Calu3 (cell line): ENCODE measurements around the gene RAB40B. TPM values are rescaled to one million over a fixed set of nuclear protein-coding genes. Genes with fewer than 3 reads are reported as not detected.
"Not testable (repeated sequence)": the region's sequence is repeated elsewhere in the genome, so short reads cannot be mapped to it uniquely, and the experiment has no call there.

Experiments used
- Bru-seq: library from RNA; stranded (reverse); fragments of 400-500 nt; gene quantifications from one replicate; lab custom pipeline; 2021; lab: Mats Ljungman, UMichigan
- BruChase-seq, 2 experiments: library from RNA; stranded (reverse); fragments of 400-500 nt; gene quantifications; one replicate each; lab custom pipeline; 2021; lab: Mats Ljungman, UMichigan
- BruUV-seq: library from RNA; stranded (reverse); fragments of 400-500 nt; replicated peaks from 2 replicates; lab custom pipeline; 2021; lab: Mats Ljungman, UMichigan
- CTCF ChIA-PET: fragments of 300-600 bp; sonication (Branson Sonifier 250); formaldehyde crosslinking; loops from one replicate; lab custom pipeline; 2022; ENCODE audit warnings: antibody characterized with exemption; lab: Charles Lee
- DNase-seq: peaks from one replicate; pipeline ENCODE4 v3.0.0; 2022
- H3K27ac Mint-ChIP-seq: one replicate; pipeline ENCODE4 v1.8.0; 2022; ENCODE audit warnings: mixed read lengths; ENCODE audit not compliant: unreplicated experiment
- H3K27me3 Mint-ChIP-seq: one replicate; pipeline ENCODE4 v1.8.0; 2022; ENCODE audit warnings: mixed read lengths; ENCODE audit not compliant: unreplicated experiment
- H3K36me3 Mint-ChIP-seq: one replicate; pipeline ENCODE4 v1.8.0; 2022; ENCODE audit warnings: mild to moderate bottlenecking, moderate library complexity, mixed read lengths; ENCODE audit not compliant: insufficient read depth, unreplicated experiment
- H3K4me1 Mint-ChIP-seq: one replicate; pipeline ENCODE4 v1.8.0; 2022; ENCODE audit warnings: mild to moderate bottlenecking, low read depth, mixed read lengths; ENCODE audit not compliant: unreplicated experiment
- H3K4me3 Mint-ChIP-seq: one replicate; pipeline ENCODE4 v1.8.0; 2022; ENCODE audit warnings: mild to moderate bottlenecking, low read depth, moderate library complexity, mixed read lengths; ENCODE audit not compliant: unreplicated experiment
- H3K9me3 Mint-ChIP-seq: one replicate; pipeline ENCODE4 v1.8.0; 2022; ENCODE audit warnings: low read depth, mixed read lengths; ENCODE audit not compliant: unreplicated experiment
- intact Hi-C: fragments of 100-400 bp; cut with micrococcal nuclease; formaldehyde crosslinking; loops from one replicate; pipeline ENCODE4 v1.10.0; 2022; ENCODE audit not compliant: unreplicated experiment
- long read RNA-seq: library from polyadenylated mRNA; stranded (forward); transcript quantifications from one replicate; pipeline ENCODE4 v2.0.0, GENCODE V29; 2022
- total RNA-seq: library from RNA; stranded (reverse); gene quantifications from 2 replicates; pipeline ENCODE4 v1.2.3, GENCODE V29; 2022
- TF ChIP-seq, protein P1 (sequence below): fragments of 200-600 bp; IDR thresholded peaks from one replicate; pipeline ENCODE4 v1.8.0; 2022; ENCODE audit warnings: antibody characterized with exemption; ENCODE audit not compliant: unreplicated experiment

Gene RAB40B, protein sequence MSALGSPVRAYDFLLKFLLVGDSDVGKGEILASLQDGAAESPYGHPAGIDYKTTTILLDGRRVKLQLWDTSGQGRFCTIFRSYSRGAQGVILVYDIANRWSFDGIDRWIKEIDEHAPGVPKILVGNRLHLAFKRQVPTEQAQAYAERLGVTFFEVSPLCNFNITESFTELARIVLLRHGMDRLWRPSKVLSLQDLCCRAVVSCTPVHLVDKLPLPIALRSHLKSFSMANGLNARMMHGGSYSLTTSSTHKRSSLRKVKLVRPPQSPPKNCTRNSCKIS
- total RNA-seq (20.5 and 21.9 TPM in 2 replicates), Bru-seq, nascent RNA (percentile 50 among the genes with signal in this experiment), BruChase-seq, experiment 1, labeled RNA remaining after a 6-hour chase (percentile 58 among the genes with signal in this experiment), BruChase-seq, experiment 2, labeled RNA remaining after a 2-hour chase (percentile 57 among the genes with signal in this experiment)
- long read RNA-seq, transcript RAB40B-206 (6 exons, 3,859 nt), result major isoform, 22 of 34 reads
- long read RNA-seq, partial matches to known transcripts, result 0 of 34 reads
- long read RNA-seq, other reads (novel, unspliced or antisense), result 8 of 34 reads

DNA sequence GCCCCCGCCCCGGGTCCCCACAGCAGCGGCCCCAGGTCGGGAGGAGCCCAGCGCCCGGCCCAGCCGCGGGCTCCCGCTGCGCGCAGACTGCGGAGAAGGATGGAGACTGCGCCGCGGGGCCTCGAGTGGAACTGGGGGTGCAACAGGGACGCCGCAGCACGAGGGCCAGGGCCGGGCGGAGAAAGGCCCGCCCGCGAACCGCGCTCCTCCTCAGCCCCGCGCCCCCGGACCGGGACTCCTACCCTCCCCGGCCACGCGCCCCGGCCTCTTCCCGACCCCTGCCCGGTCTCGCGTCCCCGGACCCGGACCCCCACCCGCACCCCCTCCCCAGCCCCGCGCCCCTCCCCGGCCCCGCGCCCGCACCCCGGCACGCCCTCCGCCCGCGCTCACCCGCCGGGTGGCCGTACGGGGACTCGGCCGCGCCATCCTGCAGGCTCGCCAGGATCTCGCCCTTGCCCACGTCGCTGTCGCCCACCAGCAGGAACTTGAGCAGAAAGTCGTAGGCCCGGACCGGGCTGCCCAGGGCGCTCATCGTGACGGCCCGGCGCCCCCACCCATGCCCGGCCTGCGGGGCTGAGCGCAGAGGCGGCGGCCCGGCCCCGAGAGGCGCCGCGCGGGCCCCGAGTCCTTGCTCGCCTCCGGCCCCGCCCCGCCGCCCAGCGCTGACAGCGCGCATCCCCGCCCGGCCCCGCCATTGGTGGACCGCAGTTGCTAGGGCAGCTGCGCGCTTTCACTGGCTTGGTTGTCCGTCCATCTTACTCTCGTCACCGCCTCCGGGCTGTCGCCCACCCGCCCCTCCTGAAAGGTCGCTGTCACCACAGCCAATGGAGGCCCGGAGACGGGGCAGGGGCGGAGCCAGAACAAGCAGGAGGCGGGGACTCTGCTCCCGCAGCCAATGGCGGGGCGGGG lies at the start of gene RAB40B:
TSS of gene RAB40B (minus strand) at position 634 of the 909 bp plus-strand sequence. CDS start at position 532, 102 bp downstream.
- intact Hi-C loops, result no loop called here
- H3K27ac Mint-ChIP-seq, result peak within 1 kb of the TSS; percentile 85
- H3K4me1 Mint-ChIP-seq, result peaks cover 9% of the 10 kb centered on the region
- H3K36me3 Mint-ChIP-seq, result peaks cover 41% of the 10 kb centered on the region
- H3K4me3 Mint-ChIP-seq, result peak within 1 kb of the TSS; percentile 73
- CTCF ChIA-PET, result interaction anchor here (1.0 kb wide), 1 partner anchor 11 kb away, joined by 5 read pairs; no protein-coding TSS in a partner anchor
- no peaks in the 10 kb centered on the region for H3K27me3 Mint-ChIP-seq
- peak; percentile 99 for DNase-seq
- TF ChIP-seq, protein P1, sequence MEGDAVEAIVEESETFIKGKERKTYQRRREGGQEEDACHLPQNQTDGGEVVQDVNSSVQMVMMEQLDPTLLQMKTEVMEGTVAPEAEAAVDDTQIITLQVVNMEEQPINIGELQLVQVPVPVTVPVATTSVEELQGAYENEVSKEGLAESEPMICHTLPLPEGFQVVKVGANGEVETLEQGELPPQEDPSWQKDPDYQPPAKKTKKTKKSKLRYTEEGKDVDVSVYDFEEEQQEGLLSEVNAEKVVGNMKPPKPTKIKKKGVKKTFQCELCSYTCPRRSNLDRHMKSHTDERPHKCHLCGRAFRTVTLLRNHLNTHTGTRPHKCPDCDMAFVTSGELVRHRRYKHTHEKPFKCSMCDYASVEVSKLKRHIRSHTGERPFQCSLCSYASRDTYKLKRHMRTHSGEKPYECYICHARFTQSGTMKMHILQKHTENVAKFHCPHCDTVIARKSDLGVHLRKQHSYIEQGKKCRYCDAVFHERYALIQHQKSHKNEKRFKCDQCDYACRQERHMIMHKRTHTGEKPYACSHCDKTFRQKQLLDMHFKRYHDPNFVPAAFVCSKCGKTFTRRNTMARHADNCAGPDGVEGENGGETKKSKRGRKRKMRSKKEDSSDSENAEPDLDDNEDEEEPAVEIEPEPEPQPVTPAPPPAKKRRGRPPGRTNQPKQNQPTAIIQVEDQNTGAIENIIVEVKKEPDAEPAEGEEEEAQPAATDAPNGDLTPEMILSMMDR, result no peak
- peaks cover 4% of the 10 kb centered on the region for H3K9me3 Mint-ChIP-seq
- BruUV-seq, result no TSS peak

DNA sequence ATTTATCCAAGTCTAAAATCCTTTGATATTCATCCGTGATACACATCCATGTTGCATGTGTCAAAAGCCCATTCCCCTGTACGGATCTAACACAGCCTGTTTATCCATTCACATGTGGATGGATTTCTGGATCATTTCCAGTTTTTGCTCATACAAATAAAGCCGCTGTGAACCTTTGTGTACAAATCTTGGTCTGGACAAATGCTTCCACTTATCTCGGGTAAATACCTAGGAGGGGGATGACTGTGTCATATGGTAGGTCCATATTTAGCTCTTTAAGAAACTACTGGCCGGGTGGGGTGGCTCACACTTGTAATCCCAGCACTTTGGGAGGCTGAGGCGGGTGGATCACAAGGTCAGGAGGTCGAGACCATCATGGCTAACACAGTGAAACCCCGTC lies 47.0 kb upstream of the RAB40B start:
- BruUV-seq, result no TSS peak

DNA sequence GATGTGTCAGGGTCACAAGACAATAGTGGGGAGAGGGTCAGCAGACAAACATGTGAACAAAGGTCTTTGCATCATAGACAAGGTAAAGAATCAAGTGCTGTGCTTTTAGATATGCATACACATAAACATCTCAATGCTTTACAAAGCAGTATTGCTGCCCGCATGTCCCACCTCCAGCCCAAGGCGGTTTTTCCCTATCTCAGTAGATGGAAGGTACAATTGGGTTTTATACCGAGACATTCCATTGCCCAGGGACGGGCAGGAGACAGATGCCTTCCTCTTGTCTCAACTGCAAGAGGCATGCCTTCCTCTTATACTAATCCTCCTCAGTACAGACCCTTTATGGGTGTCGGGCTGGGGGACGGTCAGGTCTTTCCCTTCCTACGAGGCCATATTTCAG lies 46.2 kb upstream of the RAB40B start:
- intact Hi-C loops, H3K27ac Mint-ChIP-seq, CTCF ChIA-PET, H3K4me3 Mint-ChIP-seq, H3K27me3 Mint-ChIP-seq, H3K9me3 Mint-ChIP-seq, DNase-seq, BruUV-seq, H3K4me1 Mint-ChIP-seq: not testable (repeated sequence)
- H3K36me3 Mint-ChIP-seq, result peaks cover 22% of the 10 kb centered on the region

More for the DNA sequence above, 47.0 kb upstream of the RAB40B start:
- CTCF ChIA-PET, result no interaction called here
- H3K4me3 Mint-ChIP-seq, result no peak overlapping the region
- peaks cover 26% of the 10 kb centered on the region for H3K36me3 Mint-ChIP-seq
- intact Hi-C loops, result no loop called here
- H3K27me3 Mint-ChIP-seq, result no peaks in the 10 kb centered on the region
- H3K27ac Mint-ChIP-seq, result no peak overlapping the region
- TF ChIP-seq, protein P1, result no peak
- DNase-seq, result no peak
- peaks cover 2% of the 10 kb centered on the region for H3K9me3 Mint-ChIP-seq
- H3K4me1 Mint-ChIP-seq, result no peaks in the 10 kb centered on the region

DNA sequence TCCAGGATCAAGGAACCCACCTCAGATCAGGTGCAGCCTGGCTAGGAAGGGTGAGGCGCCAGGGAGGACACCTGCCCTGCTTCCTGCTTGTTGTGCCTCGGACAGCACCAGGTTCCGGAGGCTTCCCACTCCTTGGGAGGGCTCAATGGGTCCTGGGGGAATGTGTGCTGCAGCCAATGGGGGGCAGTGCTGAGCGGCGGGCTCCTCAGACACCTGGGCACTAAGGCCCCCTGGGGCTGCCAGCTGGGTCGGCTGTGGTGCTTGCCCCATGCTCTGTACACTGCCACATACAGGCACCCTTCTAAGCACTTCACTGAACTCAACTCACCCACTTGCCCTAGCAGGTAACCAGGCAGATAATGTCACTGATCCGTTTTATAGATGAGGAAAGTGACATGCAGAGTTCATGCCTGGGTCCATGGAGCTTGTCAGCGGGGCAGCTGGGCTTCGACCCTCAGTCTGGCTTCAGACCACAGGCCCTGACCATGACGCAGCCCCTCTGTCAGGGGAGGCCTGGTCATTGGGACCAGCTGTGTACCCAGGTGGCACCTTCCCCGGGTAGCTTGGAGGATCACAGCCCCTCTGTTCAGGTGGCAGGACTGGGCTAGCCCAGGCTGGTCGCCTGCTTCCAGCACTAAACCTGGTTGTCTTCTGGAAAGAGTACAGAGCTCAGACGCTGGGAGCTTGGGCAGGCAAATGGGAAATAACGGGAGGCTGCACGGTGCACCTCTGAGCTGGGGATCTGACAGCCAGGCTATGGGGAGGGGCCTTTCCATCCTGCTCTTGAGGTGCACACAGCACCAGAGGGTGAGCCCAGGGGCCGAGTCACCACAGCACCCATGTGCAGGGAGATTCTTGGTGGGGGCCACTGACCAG lies 45.1 kb upstream of the RAB40B start:
- Mint-ChIP-seq H3K4me1 (no peaks in the 10 kb centered on the region), H3K4me3 (no peak overlapping the region), H3K36me3 (peaks cover 16% of the 10 kb centered on the region), H3K9me3 (peaks cover 2% of the 10 kb centered on the region), H3K27ac (no peak overlapping the region), H3K27me3 (no peaks in the 10 kb centered on the region)
- intact Hi-C loops, result no loop called here
- no TSS peak for BruUV-seq
- no peak for DNase-seq
- CTCF ChIA-PET, result no interaction called here
- TF ChIP-seq, protein P1, result no peak
